BJ (cell line): Measurements from ENCODE around the gene KLF17. TPM values are rescaled to one million over a fixed set of nuclear protein-coding genes. Genes with fewer than 3 reads are reported as not detected.
A peak's percentile ranks its signal among the peaks of the same experiment; 100 is the strongest.

Experiments used
- CTCF ChIA-PET: fragments of 350-600 bp; formaldehyde crosslinking; extraction: SDS; loops from one replicate; lab custom pipeline; 2021; ENCODE audit warnings: antibody characterized with exemption, inconsistent platforms; lab: Yijun Ruan, JAX
- POLR2A ChIA-PET: fragments of 300-600 bp; sonication (Branson Sonifier 250); formaldehyde crosslinking; extraction: SDS; loops from one replicate; lab custom pipeline; 2021; ENCODE audit warnings: antibody characterized with exemption; lab: Charles Lee
- DNase-seq: peaks from one replicate; pipeline ENCODE4 v3.0.0-alpha.2; 2011; ENCODE audit warnings: low read depth
- H3K27me3 ChIP-seq: 2 replicates; pipeline ENCODE4 v1.6.0; 2011; ENCODE audit warnings: low read length; ENCODE audit not compliant: control insufficient read depth, insufficient read depth
- H3K36me3 ChIP-seq: 2 replicates; pipeline ENCODE4 v1.5.1; 2011; ENCODE audit warnings: low read length; ENCODE audit not compliant: control insufficient read depth, insufficient read depth
- H3K4me3 ChIP-seq: 2 replicates; pipeline ENCODE4 v1.5.1; 2011; ENCODE audit warnings: low read depth, mild to moderate bottlenecking, control low read depth, low read length
- CTCF ChIP-seq: IDR thresholded peaks from 2 replicates; pipeline ENCODE4 v1.5.1; 2011; ENCODE audit warnings: low read depth, mild to moderate bottlenecking, control low read depth, inconsistent platforms, low read length, moderate library complexity; ENCODE audit not compliant: insufficient read depth
- polyA plus RNA-seq: library from polyadenylated mRNA; depleted of rRNA; stranded (reverse); fragments of >200 nt; gene quantifications from 2 replicates; pipeline ENCODE4 v1.2.3, GENCODE V29; 2011

Gene KLF17
- polyA plus RNA-seq, 1 experiment: 0.16 TPM

- ChIA-PET CTCF (interaction anchor here (2.6 kb wide), 1 partner anchor 10 kb away, joined by 13 read pairs; no protein-coding TSS in a partner anchor), POLR2A (interaction anchor here (0.5 kb wide), 1 partner anchor 507 kb away, joined by 3 read pairs; no protein-coding TSS in a partner anchor)
- Histone ChIP-seq H3K36me3 (no peaks in the 10 kb centered on the region), H3K27me3 (peaks cover 1% of the 10 kb centered on the region), H3K4me3 (no peak overlapping the region)
- DNase-seq: no peak
- TF ChIP-seq CTCF: no peak
These were observed 24.6 kb upstream of the KLF17 start for GRCh38 chr1:44094047-44094446.

- CTCF ChIA-PET: no interaction called here
- H3K4me3 ChIP-seq: no peak overlapping the region
- TF ChIP-seq CTCF: no peak
- no peaks in the 10 kb centered on the region for H3K27me3 ChIP-seq
- POLR2A ChIA-PET: no interaction called here
- DNase-seq: no peak
- no peaks in the 10 kb centered on the region for H3K36me3 ChIP-seq
These were observed 18.3 kb upstream of the KLF17 start for GRCh38 chr1:44100183-44100868.

DNA sequence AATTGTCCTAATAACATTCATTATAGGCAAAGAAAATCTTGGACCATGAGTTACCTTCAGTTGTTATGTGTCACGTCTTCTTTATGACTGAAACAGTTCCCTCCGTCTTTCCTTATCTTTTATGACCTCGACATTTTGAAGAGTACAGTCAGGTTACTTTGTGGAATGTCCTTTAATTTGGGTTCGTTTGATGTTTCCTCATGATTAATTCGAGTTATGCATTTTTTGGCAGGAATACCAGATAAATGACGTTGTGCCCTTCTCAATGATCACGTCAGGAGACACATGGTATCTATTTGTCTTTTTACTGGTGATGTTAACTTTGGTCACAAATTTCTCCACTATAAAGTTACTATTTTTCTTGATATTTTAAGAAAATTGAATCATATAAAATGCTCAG, 17.3 kb upstream of the KLF17 start:
- ChIA-PET CTCF (no interaction called here), POLR2A (no interaction called here)
- no peaks in the 10 kb centered on the region for H3K36me3 ChIP-seq
- no peak for DNase-seq
- H3K27me3 ChIP-seq: 0 out of 2 replicates have a peak, but pooled peaks cover 2% of the 10 kb centered on the region
- no peak overlapping the region for H3K4me3 ChIP-seq
- TF ChIP-seq CTCF: no peak

DNA sequence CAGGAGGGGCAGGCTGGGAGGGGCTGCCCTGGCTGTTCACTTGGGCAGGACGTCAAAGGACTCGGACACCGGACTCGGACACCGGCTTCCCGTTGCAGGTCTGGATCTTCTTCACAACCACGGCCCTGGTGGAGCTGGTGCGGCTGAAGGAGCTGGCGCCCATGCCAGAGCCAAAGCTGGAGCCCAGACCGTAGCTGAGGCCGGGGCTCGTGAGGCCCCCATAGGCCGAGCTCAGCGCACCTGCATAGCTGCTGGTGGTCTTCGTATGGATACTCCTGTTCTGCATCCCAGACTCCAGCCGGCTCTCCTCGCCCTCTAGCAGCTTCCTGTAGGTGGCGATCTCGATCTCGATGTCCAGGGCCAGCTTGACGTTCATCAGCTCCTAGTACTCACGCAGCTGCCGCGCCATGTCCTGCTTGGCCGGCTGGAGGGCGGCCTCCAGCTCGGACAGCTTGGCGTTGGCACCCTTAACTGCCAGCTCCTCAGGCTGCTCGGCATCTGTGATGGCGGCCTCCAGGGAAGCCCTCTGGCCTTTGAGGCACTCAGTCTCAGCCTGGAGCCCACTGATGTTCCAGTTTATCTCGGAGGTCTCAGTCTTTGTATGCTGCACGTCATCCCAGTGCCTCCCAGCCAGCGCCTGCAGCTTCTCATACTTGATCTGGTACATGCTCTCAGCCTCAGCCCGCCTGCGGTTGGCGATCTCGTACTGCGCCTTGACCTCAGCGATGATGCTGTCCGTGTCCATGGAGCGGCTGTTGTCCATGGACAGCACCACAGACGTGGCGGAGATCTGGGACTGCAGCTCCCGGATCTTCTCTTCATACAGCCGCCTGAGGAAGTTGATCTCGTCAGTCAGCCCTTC, 15.1 kb upstream of the KLF17 start:
- TF ChIP-seq CTCF: peak; percentile 42
- ChIA-PET CTCF (interaction anchor here (1.1 to 3.1 kb wide), 5 partner anchors 10 to 492 kb away, joined by 3 to 13 read pairs (median 8); no protein-coding TSS in a partner anchor), POLR2A (interaction anchor here (0.6 kb wide), 1 partner anchor 31 kb away, joined by 4 read pairs; no protein-coding TSS in a partner anchor)
- H3K4me3 ChIP-seq: no peak overlapping the region
- 0 out of 2 replicates have a peak, but pooled peaks cover 2% of the 10 kb centered on the region for H3K27me3 ChIP-seq
- no peaks in the 10 kb centered on the region for H3K36me3 ChIP-seq
- no peak for DNase-seq

- H3K36me3 ChIP-seq: no peaks in the 10 kb centered on the region
- ChIA-PET CTCF (no interaction called here), POLR2A (no interaction called here)
- no peak for TF ChIP-seq CTCF
- no peak for DNase-seq
- no peak overlapping the region for H3K4me3 ChIP-seq
- 0 out of 2 replicates have a peak, but pooled peaks cover 2% of the 10 kb centered on the region for H3K27me3 ChIP-seq
These were observed 12.8 kb upstream of the KLF17 start for GRCh38 chr1:44105810-44106209.
